ENCODE results near the gene AIFM1. TPM values are rescaled to one million over a fixed set of nuclear protein-coding genes. Genes with fewer than 3 reads are reported as not detected.

AIFM1 gene
- total RNA-seq, 1 donor, result 5.0 TPM

DNA sequence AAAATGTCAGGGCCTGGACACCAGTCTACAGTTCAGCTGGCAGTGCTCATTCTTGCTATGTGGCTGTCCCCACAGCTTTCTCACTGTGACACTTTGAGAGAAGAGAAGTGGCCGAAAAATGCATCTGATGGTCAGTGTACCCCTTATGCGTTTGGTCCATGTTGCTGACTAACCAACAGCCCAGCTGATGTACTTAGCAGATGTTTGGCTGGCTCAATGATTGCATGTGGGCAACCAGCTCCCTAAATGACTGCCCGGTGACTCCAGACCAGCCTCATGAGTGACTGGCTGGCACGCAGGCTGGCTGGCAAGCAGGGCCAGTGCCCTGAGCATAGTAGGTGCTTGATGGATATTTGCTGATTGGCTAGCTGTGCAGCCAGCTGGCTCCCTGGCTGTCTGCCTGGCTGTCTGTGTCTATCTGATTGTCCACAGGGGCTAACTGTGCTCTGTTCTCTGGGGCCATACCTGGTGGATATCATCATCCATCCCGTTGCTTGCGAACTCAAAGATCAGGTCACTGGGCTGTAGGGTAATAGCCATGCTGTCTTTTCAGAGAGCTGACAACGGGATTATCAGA is 84.8 kb downstream of the AIFM1 start:
- Histone ChIP-seq H3K27me3 (ENCODE audit: insufficient read depth, low read length) (no peaks in the 10 kb centered on the region), H3K4me1 (ENCODE audit: insufficient read depth, low read length) (peaks cover 58% of the 10 kb centered on the region), H3K9me3 (ENCODE audit: low read depth, low read length) (no peaks in the 10 kb centered on the region), H3K4me3 (ENCODE audit: low read length) (no peak overlapping the region)

DNA sequence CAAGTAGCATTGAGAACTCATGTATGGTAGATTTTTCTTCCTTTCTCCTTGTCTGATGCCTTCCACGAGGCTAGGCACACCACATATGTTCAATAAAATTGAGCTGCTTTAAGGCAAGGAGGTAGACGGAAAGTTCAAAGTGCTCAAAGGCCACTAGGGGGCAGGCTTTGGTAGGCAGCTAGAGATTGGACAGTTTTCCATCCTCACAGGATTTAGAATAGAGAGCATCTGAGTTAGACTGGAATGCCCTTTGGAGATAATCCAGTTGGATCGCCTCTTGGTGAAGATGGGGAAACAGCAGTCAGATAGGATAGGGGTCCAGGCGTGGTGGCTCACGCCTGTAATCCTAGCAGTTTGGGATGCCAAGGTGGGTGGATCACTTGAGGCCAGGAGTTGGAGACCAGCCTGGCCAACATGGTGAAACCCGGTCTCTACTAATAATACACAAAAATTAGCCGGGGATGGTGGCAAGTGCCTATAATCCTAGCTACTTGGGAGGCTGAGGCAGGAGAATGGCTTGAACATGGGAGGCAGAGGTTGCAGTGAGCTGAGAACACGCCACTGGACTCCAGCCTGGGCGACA is 85.7 kb downstream of the AIFM1 start:
- peaks cover 48% of the 10 kb centered on the region for H3K4me1 ChIP-seq (ENCODE audit: insufficient read depth, low read length)

More for the DNA sequence above, 85.7 kb downstream of the AIFM1 start:
- Histone ChIP-seq H3K4me3 (ENCODE audit: low read length) (no peak overlapping the region), H3K9me3 (ENCODE audit: low read depth, low read length) (no peaks in the 10 kb centered on the region), H3K27me3 (ENCODE audit: insufficient read depth, low read length) (no peaks in the 10 kb centered on the region)

Other genes starting within 250 kb of the AIFM1 start
- 2.2 TPM for gene BCORL1, start 183.2 kb downstream of the AIFM1 start, total RNA-seq
- 52.1 TPM for gene ELF4, start 55.3 kb downstream of the AIFM1 start, total RNA-seq
- 8.2 TPM for gene RAB33A, start 6.1 kb upstream of the AIFM1 start, total RNA-seq
- gene ZNF280C, start 103.1 kb upstream of the AIFM1 start, total RNA-seq, result 5.8 TPM
- gene SLC25A14, start 174.1 kb upstream of the AIFM1 start, total RNA-seq, result 7.8 TPM
- not detected for gene GPR119, start 219.8 kb upstream of the AIFM1 start, total RNA-seq
- gene RBMX2, start 236.1 kb upstream of the AIFM1 start, total RNA-seq, result 19.7 TPM